Mesothelial cell of epicardium (in vitro differentiated cells): ENCODE measurements around the gene CLEC4F. TPM values are rescaled to one million over a fixed set of nuclear protein-coding genes. Genes with fewer than 3 reads are reported as not detected.

Experiments used
- DNase-seq, 2 experiments: peaks; one replicate each; pipeline ENCODE4 v3.0.0; 2021; ENCODE audit warnings: low spot score in 2 of 2; ENCODE audit not compliant: unreplicated experiment in 2 of 2
- H3K27ac Mint-ChIP-seq: 2 replicates; pipeline ENCODE4 v1.8.0; 2021; ENCODE audit warnings: mixed read lengths
- H3K27me3 Mint-ChIP-seq: 2 replicates; pipeline ENCODE4 v1.8.0; 2021; ENCODE audit warnings: low read depth, mixed read lengths
- H3K36me3 Mint-ChIP-seq: 2 replicates; pipeline ENCODE4 v1.8.0; 2021; ENCODE audit warnings: mixed read lengths
- H3K4me1 Mint-ChIP-seq: 2 replicates; pipeline ENCODE4 v1.8.0; 2021; ENCODE audit warnings: mixed read lengths
- H3K4me3 Mint-ChIP-seq: 2 replicates; pipeline ENCODE4 v1.8.0; 2021; ENCODE audit warnings: mild to moderate bottlenecking, moderate library complexity, mixed read lengths
- H3K9me3 Mint-ChIP-seq: 2 replicates; pipeline ENCODE4 v1.8.0; 2021; ENCODE audit warnings: mixed read lengths
- total RNA-seq: library from RNA; stranded (reverse); gene quantifications from 3 replicates; pipeline ENCODE4 v1.2.1, GENCODE V29; 2021
- TF ChIP-seq, protein P1 (sequence below): fragments of 200-600 bp; sonication (generic); IDR thresholded peaks from one replicate; pipeline ENCODE4 v1.5.0; 2021; ENCODE audit warnings: antibody characterized with exemption; ENCODE audit not compliant: unreplicated experiment

CLEC4F gene, protein sequence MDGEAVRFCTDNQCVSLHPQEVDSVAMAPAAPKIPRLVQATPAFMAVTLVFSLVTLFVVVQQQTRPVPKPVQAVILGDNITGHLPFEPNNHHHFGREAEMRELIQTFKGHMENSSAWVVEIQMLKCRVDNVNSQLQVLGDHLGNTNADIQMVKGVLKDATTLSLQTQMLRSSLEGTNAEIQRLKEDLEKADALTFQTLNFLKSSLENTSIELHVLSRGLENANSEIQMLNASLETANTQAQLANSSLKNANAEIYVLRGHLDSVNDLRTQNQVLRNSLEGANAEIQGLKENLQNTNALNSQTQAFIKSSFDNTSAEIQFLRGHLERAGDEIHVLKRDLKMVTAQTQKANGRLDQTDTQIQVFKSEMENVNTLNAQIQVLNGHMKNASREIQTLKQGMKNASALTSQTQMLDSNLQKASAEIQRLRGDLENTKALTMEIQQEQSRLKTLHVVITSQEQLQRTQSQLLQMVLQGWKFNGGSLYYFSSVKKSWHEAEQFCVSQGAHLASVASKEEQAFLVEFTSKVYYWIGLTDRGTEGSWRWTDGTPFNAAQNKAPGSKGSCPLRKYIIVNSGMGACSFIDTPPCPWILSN
- not detected in 3 replicates for total RNA-seq

DNA sequence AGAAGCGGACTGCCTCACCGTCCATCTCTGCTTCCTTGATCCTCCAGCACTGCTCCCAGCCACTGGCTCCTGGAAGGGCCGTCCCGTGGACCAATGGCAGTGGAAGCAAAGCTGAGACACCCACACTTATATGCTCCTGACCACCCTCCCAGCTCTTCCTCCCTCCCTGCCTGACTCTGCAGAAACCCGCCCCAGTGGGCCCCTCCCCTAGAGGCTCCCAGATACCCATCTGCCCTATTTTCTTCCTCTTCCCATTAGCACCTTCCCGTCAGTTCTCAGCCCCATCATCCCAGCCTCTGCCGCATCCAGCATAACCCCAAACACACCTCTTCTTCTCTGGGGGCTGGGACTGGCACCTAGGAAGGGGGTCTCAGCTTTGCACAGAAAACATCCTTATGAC lies at the start of gene CLEC4F:
Gene CLEC4F, minus strand, starts transcription at position 101 of the 400 bp plus-strand sequence. Its CDS starts 76 bp downstream, at position 25.
- H3K4me1 Mint-ChIP-seq = no peaks in the 10 kb centered on the region
- no peak within 1 kb of the TSS for H3K27ac Mint-ChIP-seq
- no peak within 1 kb of the TSS for H3K4me3 Mint-ChIP-seq
- no peaks in the 10 kb centered on the region for H3K36me3 Mint-ChIP-seq
- H3K9me3 Mint-ChIP-seq = no peaks in the 10 kb centered on the region
- DNase-seq = no peak
- peaks cover 78% of the 10 kb centered on the region for H3K27me3 Mint-ChIP-seq
- TF ChIP-seq, protein P1, sequence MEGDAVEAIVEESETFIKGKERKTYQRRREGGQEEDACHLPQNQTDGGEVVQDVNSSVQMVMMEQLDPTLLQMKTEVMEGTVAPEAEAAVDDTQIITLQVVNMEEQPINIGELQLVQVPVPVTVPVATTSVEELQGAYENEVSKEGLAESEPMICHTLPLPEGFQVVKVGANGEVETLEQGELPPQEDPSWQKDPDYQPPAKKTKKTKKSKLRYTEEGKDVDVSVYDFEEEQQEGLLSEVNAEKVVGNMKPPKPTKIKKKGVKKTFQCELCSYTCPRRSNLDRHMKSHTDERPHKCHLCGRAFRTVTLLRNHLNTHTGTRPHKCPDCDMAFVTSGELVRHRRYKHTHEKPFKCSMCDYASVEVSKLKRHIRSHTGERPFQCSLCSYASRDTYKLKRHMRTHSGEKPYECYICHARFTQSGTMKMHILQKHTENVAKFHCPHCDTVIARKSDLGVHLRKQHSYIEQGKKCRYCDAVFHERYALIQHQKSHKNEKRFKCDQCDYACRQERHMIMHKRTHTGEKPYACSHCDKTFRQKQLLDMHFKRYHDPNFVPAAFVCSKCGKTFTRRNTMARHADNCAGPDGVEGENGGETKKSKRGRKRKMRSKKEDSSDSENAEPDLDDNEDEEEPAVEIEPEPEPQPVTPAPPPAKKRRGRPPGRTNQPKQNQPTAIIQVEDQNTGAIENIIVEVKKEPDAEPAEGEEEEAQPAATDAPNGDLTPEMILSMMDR = no peak

DNA sequence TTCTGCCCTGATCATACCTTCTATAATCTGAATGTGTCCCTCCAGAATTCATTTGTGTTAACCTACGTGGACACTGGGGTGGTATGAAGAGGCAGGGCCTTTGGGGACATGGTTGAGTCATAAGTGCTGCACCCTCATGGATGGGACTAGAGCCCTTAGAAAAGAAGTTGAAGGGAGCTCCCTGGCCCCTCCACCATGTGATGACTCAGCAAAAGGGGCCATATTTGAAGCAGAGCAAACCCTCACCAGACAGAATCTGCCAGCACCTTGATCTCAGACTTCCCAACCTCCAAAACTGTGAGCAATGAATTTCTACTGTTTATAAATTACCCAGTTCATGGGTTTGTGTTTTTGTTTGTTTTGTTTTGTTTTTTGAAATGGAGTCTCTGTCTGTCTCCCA lies 48.6 kb upstream of the CLEC4F start:
- H3K27me3 Mint-ChIP-seq = peaks cover 88% of the 10 kb centered on the region
- H3K4me1 Mint-ChIP-seq = no peaks in the 10 kb centered on the region
- no peak for DNase-seq
- H3K36me3 Mint-ChIP-seq = no peaks in the 10 kb centered on the region
- H3K9me3 Mint-ChIP-seq = no peaks in the 10 kb centered on the region
- no peak overlapping the region for H3K4me3 Mint-ChIP-seq
- H3K27ac Mint-ChIP-seq = no peak overlapping the region
- TF ChIP-seq, protein P1 = no peak

DNA sequence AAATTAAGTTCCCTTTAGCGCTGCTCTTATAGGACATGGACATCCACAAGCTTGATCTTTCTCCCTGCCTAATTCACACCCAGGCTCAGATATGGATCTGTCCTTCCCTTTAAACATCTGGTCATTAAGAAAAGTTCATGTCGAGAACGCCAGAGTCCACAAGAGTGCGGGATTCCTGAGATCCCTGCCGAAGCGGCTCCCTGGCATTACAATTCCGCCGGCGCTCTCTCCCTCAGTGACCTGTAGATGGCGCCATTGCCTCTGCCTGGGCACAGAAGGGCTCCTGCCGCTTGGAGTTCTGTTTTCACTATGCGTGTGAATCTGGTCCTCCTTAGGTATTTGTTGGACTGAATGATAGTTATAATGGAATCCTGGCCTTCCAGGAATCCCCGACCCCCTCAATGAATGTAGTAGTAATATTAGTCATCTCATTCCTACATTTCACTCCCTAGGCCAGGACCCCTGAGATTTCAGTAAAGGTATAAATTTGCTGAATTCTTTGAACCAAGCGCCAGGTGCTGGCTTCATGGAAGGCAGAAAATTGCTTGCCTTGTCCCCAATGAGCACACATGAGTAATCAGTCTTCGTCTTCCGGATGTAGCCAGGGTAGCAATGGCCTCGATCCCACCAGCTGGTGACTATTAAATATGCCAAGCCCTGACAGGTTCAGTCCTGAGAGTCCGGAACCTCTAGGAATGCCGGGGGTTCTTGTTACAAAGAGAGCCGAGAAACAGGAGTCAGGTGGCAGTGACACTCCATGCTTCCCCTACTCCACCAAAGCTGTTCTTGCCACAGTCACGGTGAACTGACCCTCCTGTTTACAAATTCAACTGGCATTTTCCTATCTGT lies 41.6 kb upstream of the CLEC4F start:
- Mint-ChIP-seq H3K4me1 (no peaks in the 10 kb centered on the region), H3K36me3 (no peaks in the 10 kb centered on the region), H3K27me3 (peaks cover 97% of the 10 kb centered on the region), H3K4me3 (no peak overlapping the region), H3K27ac (no peak overlapping the region), H3K9me3 (no peaks in the 10 kb centered on the region)
- TF ChIP-seq, protein P1 = peak; percentile 81
- DNase-seq = peak; percentile 62 to 92

DNA sequence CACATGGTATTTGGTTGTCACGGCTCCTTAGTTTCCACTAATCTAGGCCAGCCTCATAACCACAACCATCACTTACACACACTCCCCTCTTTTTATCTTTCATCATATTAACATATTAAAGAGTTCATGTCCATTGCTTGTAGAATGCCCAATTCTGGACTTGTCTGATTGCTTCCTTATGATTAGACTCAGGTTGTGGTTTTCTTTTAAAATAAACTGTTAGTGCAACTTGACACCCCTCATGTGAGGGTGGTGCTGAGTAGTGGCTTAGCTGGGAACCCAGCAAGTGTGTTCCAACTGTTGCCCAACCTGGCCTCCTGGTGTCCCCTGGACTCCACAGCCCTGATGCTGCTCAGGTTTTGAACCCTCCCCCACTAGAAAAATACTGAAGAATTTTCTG lies 35.3 kb upstream of the CLEC4F start:
- Mint-ChIP-seq H3K27me3 (peaks cover 84% of the 10 kb centered on the region), H3K36me3 (no peaks in the 10 kb centered on the region), H3K9me3 (no peaks in the 10 kb centered on the region), H3K27ac (no peak overlapping the region), H3K4me1 (no peaks in the 10 kb centered on the region), H3K4me3 (no peak overlapping the region)
- no peak for DNase-seq
- TF ChIP-seq, protein P1 = no peak

DNA sequence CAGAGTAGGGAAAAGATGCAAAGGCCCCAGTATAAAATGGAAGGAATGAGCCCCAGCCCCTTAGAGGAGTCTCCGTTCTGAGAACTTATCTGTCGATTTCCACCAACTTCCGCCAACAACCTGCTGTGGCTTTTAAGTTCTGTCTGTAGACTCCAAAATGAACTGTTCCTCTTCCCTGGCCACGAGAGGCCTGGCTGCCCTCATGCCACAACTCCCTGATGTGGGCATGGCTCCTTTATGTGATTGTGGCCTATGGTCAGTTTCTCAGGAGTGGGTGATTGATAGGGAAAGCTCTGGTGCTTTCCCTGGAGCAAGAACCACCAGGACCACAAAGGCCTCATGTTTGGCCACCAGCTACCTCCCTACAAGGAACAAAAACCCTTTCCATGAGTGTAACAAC lies 34.0 kb upstream of the CLEC4F start:
- Mint-ChIP-seq H3K27me3 (peaks cover 83% of the 10 kb centered on the region), H3K4me3 (no peak overlapping the region), H3K9me3 (no peaks in the 10 kb centered on the region), H3K36me3 (no peaks in the 10 kb centered on the region), H3K4me1 (no peaks in the 10 kb centered on the region), H3K27ac (no peak overlapping the region)
- no peak for DNase-seq
- TF ChIP-seq, protein P1 = no peak
